Brain pericyte (primary cell): ENCODE measurements around the gene WRNIP1.
A peak's percentile ranks its signal among the peaks of the same experiment; 100 is the strongest.
"Not testable (repeated sequence)": the region's sequence is repeated elsewhere in the genome, so short reads cannot be mapped to it uniquely, and the experiment has no call there.

ENCODE experiments used
- DNase-seq: peaks from one replicate; pipeline ENCODE4 v3.0.0-alpha.2; 2012; ENCODE audit warnings: low read depth, low spot score

Gene WRNIP1

DNA sequence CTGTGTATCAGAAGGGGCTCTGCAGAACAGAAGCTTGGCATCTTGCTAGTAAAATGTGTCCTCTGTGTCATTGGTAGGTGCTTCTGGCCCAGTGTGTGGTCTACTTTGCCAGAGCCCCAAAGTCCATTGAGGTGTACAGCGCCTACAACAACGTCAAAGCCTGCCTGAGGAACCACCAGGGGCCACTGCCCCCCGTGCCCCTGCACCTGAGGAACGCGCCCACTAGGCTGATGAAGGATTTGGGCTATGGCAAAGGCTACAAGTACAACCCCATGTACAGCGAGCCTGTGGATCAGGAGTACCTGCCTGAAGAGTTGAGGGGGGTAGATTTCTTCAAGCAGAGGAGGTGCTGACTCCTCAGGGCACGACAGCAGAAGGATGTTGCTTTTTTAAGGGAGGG is 19.7 kb downstream of the WRNIP1 start:
- DNase-seq = no peak

DNA sequence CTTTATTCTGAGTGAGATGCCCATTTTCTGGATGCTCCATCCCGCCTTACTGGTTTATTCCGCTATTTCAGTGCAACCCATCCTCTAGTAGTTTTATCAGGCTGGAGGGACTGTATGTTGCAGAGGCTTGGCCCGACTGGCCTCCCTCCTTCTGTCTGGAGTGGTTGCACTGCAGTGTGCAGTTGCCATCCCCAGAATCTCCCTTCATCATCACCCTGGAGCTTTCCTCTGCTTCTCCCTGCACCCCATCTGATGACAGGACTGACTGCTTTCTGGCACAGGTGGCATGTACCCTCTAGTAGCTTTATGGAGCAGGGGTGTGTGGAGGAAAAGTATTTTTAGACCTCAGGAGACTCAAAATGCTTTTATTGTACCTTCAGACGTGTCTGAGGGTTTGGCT is 21.1 kb downstream of the WRNIP1 start:
- no peak for DNase-seq

DNA sequence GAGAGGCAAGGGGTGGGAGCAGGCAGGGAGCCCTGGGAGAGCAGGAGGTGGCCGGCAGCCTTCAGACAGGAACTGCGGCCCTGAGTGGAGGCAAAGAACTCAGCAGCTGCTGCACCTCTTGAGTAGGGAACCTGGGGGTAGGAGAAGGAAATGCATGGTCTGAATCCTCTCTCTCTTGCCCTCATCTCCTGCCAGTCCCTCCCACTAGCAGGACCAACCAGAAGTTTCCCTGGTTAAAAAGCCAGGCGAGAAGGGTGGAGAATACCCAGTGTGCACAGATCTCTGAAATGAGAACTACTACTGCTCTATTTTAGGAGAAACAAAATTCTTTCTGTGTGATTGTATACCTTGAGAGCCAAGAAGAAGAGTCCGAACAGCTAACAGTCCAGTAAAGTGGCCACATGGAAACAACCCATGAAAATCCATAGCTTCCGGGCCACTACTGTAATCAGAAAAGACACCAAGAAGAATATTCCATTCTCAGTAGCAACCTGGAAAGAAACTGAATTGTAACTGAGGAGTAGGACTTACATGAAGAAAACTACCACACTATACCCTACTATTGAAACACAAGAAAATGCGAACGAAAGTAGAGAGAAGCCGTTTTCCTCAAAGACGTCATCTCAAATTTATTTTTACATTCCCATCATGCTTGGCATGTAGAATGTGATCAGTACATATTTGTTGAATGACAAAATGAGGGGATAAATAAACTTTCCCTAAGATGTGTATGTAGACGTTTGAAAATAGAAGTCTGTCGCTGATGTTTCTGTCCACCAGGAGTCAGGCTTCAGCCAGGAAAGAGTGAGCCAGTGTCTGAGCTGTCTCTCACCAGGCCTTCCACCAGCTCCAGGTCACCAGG is 25.6 kb downstream of the WRNIP1 start:
- peak; percentile 38 for DNase-seq

DNA sequence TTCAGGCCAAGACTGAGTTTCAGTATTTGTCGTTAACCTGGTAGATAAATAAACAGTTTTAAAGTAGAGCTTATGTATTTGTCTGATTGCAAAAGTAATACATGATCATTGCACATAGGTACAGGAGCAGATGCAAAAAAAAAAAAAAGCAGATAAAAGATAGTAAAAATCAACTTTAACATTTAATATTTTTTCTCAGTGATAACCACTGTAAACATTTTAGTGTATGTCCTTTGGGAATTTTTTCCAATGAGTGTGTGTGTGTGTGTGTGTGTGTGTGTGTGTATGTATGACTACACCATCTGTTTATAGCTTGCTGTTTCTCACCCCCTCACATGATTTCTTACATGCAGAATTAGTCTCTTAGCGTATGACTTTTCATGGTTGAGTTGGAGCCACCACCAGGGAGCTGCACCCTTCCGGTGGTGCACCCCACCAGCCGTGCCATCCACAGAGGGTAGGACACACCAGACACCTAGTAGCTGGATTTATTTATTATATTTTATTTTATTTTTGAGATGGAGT is 26.3 kb downstream of the WRNIP1 start:
- no peak for DNase-seq

DNA sequence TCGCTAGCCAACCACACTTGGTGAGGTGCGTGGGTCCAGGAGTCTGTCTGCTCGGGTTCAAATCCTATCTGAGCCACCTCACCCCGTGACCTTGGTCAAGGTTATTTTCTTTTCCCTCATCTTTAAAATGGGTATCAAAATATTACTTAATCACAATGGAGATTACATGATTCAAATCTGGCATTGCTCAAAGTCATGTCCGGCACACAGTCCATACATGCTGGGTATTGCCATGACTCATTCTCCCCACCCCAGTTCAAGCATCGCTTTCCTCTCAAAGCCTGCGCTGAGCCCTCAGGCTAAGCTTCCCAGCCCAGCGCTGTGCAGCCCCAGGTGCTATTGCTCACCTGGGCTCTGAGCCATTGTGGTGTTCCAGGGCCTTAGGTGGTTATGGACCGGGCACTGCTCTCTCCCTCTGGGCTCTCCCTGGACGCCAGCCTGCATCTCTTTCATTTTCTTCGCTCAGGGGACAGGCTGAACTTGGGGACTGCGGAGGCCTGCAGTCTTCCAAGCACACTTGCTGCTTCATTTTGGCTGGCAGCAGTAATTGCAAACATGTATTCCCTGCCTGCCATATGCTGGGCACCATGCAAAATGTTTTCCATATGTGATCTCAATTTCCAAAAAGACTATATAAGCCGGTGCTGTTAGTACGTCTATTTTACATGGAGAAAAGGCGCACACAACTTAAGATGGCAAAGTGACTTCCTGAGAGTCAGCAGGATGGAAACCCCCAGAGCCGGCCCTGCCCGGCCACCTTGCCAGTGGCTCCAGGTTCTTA is 27.3 kb downstream of the WRNIP1 start:
- no peak for DNase-seq

DNA sequence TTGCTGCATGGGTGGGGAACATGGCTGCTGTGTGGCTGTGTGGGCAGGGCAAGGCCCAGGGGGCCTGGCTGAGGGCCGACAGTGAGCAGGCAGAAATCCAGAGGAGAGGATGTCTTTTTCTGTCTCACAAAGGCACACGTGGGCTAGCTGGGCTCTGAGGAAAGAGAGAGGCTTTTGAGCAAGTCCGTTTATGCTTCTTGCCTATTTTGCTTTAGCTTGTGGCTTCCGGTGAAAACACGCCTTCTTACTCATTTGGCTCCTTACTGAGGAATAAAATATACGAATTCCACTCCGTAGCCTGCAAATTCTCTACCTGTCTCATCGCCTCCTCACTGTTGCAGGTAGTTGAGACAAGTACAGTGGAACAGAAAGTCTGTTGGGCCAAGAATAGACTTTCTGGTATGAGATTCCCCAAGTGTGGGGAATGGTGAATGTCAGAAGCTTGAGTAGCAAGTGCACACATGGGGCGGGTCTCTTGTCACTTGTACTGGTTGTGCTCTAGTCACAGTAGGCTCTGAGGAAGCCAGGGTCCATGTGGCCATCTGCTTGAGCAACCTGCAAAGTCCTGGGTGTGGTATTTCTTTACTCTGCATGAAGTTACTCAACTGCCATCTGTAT is 28.4 kb downstream of the WRNIP1 start:
- DNase-seq = no peak

DNA sequence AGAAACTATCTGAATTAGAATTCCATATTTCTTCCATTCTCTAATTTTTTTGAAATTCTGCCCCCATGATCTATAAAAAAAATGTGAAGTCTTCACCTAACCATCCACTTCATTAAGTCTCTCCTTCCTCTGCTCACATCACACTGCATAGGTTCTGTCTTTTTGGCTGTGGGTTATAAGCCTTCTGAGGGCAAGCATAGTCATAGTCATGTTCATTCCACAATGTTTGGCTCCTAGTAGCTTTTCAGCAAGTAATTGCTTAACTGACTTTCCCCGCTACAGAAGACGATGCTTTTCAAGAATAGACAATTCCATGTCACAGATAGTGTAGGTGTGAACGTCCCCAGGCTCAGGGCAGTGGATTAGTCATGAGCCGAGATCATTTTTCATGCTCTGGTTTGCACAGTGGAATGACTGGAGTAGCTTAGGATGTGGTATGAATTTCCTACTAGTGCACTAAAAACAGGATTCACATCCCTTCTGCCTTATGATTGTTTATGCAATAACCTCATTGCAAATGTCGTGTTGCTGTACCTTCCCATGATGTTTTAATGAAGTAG is 29.1 kb downstream of the WRNIP1 start:
- DNase-seq = no peak

DNA sequence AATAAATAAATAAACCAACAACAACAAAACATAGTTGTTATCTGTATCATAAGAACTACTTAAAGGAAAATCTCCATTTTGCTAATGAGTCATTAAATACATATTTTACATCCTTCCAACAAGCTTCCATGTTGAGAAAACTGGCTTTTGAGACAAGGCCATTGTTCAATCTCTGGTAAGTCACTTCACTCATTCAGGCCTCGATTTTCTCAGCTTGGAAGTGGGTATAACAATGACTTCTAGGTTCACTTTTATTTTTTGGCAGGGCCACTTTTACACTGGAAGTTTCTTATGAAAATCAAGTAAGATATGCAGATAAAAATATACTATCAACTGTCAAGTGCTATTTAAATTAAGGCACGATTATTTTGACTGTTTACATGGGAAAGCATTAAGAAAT is 30.0 kb downstream of the WRNIP1 start:
- no peak for DNase-seq

DNA sequence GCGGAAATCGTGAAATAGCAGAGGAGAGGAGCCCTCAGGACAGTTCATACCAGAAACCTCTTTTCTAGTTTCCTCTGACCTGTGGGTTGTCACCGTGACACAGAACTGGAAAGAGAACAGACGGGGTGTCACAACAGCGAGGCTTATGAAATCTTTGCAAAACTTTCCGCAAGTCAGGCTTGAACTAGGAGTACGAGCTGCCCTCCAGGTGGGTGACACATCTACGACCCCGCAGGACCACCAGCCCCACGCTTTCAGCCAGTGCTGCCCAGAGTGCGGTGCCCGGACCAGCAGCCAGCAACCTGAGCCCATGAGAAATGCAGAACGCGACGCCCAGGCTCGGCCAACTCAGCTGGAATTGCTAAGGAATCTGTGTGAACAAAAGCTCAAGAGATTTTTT is 30.8 kb downstream of the WRNIP1 start:
- DNase-seq = no peak

DNA sequence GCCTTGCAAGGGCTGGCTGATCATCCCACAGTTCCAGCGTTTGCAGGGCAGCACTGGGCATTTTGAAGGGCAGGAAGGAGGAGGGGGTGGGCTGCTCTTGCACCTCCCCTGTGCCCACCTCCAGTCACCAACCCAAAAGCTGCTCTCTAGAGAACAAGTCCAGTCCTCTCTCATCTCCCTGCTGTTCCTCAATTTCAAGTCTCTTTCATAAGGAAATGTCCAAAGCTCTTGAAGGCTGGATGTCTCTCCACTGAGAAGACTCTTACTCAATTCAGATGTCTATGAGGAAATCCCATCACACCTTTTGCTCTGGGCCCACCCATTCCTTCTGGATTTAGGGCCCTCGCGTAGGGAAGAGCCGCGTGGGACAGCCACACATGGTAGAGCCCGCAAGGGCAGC is 31.7 kb downstream of the WRNIP1 start:
- DNase-seq = no peak

DNA sequence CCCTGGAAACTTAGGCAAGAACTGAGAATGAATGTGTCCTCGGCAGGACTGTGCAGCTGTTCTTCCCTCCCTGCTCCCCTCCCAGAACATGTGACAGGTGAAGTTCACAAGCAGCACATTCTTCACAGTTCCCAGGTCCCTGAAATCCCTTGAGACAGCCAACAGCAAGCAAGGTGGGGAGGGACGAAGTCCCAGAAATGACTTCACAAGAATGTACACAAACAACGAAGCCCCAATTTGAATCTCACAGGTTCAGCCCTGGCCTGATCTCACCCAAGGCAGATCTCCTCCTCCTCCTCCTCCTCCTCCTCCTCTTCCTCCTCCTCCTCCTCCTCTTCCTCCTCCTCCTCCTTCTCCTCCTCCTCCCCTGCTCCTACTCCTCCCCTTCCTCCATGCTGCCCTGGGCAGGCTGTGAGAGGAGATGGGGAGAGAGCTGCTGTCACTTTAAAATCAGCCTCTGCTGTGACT is 32.4 kb downstream of the WRNIP1 start:
- no peak for DNase-seq

DNA sequence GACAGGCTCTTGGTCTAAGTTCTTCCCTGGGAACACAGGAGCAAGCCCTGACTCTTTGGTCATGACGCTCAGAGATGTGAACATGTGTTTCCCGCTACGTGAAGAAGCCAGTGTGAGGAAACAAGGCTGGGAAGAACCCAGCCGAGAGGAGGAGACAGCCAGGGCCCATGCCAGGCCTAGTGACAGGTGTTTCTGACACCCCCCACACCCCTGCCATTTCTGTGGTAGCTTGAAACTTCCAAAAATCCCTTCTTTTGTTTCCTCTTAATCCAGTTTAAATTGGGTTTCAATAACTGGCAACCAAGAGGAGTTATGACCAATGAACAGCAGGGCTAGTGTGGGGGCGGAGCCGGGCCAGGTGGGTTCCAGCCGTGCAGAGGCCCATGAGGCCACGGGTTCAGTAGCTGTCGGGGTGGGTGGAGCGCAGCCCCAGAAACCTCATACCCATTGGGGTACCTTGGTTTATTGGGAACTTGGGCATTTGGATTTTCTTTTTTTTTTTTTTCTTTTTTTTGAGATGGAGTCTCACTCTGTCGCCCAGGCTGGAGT is 33.5 kb downstream of the WRNIP1 start:
- no peak for DNase-seq

DNA sequence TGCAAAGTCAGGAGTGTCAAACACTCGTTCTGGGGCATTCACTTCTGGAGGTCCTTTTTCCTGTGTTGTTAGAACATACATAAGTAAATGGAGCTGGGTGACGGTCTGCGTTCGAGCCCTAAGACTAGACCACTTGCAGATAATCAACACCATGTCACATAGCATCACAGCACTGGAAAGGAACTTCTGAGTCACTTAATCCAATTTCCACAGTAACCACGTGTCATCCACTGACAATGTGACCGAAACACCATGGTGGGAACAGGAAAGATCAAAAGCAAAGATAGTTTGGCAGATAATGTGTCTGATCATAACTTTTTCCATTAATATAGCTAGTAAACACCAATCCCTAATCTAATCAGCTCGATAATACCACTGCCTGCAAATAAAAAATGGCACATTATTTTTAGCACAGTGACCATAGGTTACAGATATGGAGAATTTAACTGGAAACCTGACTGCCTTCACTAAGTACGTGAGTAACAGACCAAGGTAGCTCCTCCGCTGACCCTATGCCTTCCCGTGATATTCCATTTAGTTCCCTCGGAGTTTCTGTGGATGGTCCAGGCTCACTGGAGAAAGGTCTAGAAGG is 34.8 kb downstream of the WRNIP1 start:
- DNase-seq = no peak

DNA sequence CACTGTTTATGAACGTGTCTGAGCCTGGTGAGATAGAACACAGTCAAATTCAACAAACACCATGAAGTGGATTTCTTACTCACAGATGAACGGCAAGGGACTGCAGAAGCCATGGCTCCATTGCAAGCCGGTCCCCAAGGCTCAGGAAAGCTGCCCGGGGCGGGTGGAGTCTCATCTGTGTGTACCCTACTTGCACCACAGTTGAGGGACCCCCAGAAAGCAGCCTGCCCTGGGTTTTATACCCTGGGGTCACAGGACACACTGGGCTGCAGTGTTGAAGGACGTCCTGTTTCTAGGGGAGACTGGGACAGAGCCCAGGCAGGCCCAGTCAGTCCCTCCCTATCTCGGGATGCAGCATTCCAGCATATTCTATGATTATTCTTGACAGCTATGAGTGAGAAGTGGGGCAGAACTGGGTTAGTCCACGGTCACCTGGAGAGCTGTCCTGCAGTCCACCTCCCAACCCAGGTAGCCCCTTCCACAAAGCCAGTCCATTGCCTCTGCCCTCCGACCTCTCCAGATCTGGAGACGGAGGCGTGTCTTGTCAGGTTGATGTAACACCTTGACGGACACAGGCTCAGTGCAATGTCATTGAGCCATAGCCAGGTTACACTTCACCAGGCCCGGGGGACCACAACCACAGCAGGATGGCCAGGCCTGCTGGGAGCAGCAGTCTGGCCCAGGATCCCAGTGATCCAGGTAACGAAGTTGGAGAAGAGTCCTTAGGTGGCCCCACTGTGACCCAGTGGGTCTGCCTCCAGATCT is 35.5 kb downstream of the WRNIP1 start:
- no peak for DNase-seq

DNA sequence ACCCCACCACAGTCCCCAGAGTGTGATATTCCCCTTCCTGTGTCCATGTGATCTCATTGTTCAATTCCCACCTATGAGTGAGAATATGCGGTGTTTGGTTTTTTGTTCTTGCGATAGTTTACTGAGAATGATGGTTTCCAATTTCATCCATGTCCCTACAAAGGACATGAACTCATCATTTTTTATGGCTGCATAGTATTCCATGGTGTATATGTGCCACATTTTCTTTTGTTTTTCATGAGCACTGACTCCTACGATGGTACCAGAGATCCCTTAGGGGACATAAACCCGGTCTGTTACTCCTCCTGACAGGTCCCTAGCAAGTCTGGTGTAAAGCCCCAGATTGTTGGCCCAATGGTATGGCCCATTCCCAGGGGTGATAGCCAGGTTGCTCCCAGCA is 36.5 kb downstream of the WRNIP1 start:
- not testable (repeated sequence) for DNase-seq

DNA sequence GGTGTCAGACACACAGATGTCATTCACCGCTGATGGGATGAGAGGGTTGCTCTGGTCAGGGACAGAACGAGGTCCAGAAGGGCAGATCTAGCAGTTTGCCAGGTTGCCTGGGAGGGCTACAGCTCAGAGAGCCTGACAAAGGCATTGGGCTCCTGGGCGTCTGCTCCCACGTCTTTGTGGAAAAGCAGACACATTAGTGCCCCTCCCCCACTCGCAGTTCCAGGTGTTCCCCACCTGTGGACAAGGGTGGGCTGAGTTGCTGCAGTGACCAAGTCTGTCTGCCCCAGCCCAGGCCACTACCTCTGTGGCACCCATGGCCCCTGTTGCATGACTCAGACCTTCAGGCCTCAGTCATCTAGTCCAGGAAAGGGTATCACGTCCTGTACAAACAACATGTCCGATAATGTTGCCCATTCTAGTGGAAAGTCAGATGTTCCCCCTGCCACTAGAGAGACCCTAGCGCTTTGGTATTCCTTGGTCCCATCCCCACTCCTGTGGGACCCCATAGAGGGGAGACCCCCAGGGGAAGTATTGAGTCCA is 37.4 kb downstream of the WRNIP1 start:
- no peak for DNase-seq

DNA sequence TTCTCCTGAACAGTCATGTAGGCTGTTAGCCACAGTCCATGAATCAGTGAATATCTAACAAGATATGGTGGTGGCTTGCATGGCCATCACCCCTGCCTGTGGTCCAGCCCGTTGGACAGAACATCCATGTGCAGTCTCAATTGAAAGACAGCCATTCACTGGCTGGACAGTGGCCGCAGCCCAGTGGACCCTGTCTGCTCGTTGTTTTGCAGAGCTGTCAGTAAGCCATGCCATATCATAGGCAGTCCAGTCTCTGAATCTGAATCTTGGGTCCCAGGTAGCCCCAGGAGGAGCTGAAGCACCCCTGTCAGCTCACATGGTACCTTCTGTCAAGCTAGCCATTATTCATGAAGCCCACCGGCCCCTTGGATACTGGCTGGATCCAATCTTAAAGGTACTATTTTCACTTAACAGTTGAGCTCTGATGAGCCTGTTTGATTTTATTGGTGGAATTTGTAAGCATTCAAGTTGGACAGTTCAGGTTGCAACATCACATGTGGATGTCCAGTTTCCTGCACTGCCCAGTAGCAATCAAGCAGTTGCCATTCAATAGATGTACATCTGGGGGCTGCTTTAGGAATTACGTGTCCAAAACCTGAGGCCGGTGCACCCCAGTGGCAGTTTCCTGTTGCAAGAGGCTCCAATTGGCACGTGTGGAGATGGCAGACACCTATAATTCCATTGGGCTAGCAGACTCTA is 38.7 kb downstream of the WRNIP1 start:
- DNase-seq = no peak

DNA sequence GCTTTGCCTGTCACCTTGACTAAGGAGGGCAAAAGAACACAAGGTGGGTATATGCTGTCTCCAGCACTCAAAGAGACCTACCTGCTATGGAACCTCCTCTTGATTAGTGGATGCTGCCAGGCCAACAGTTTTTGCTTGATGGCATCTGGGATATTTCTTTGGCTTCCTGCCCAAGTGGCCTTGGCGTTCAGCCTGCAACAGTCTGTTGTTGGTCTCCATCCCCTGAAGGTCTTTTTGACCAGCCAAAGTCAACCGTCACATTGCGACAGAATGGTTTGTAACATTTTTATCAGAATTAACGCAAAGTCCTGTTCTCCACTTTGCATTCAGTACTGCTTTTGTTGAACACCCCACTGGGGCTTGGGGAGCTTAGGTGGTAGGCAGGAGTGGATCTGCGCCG is 39.3 kb downstream of the WRNIP1 start:
- DNase-seq = no peak

DNA sequence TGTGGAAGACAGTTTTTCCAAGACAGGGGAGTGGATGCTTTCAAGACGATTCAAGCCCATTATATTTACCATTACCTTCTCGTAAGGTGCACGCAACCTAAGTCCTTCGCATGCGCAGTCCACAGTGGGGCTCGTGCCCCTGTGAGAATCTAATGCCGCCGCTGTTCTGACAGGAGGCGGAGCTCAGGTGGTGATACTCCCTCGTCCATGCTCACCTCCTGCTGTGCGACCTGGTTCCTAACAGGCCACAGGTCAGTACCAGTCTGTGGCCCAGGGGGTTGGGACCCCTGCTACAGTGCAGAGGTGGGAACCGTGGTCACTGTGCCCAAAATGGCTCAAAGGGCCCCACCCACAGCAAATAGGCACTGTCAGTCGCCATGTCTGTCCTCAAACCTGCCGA is 39.8 kb downstream of the WRNIP1 start:
- DNase-seq = no peak

DNA sequence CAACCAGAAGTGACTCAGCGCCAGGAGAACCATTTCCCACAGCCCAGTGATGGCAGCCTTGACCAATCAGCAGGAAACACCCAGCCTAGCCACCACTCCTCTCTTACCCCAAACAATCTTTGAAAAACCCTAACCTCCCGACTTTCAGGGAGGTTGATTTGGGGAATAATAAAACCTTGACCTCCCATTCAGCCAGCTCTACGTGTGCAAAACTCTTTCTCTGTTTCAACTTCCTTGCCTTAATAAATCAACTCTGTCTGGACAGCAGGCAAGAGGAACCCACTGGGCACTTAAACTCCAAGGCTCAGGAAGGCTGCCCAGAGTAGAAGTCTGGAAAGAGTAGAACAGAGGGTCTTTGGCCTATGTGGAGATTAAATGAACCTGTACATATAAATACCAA is 41.5 kb downstream of the WRNIP1 start:
- DNase-seq = no peak
